GM12878 (cell line): ENCODE measurements around the gene SEC22C. TPM values are rescaled to one million over a fixed set of nuclear protein-coding genes. Genes with fewer than 3 reads are reported as not detected.

ENCODE experiments used
- ATAC-seq: fragments of 200-7000 bp; cut with Tn5 transposase; 3 replicates; pipeline ENCODE4 v1.9.1; 2020; ENCODE audit warnings: mild to moderate bottlenecking, moderate library complexity
- BruUV-seq: library from RNA; stranded (reverse); fragments of 400-500 nt; replicated peaks from 2 replicates; lab custom pipeline; 2021; lab: Mats Ljungman, UMichigan
- CTCF ChIA-PET: fragments of 300-600 bp; sonication (Branson Sonifier 250); formaldehyde crosslinking; extraction: SDS; loops from one replicate; lab custom pipeline; 2021; ENCODE audit warnings: inconsistent platforms; lab: Yijun Ruan, JAX
- POLR2A ChIA-PET: fragments of 350-600 bp; formaldehyde crosslinking; extraction: SDS; loops from one replicate; lab custom pipeline; 2021; ENCODE audit warnings: inconsistent platforms; lab: Charles Lee
- RAD21 ChIA-PET: fragments of 300-600 bp; sonication (Branson Sonifier 250); formaldehyde crosslinking; loops from one replicate; lab custom pipeline; 2023; ENCODE audit warnings: antibody characterized with exemption; ENCODE audit not compliant: unreplicated experiment; lab: Charles Lee
- SMC1A ChIA-PET: fragments of 300-600 bp; sonication (Branson Sonifier 250); formaldehyde crosslinking; loops from one replicate; lab custom pipeline; 2023; ENCODE audit not compliant: unreplicated experiment, uncharacterized antibody; lab: Charles Lee
- DNase-seq: peaks from one replicate; pipeline ENCODE4 v3.0.0-alpha.2; 2011; ENCODE audit warnings: low read depth, low spot score
- FAIRE-seq: peaks from 3 replicates; lab custom pipeline; 2011; peaks lifted over from hg19 to GRCh38; lab: Jason Lieb, UNC
- H2AFZ ChIP-seq: 2 replicates; pipeline ENCODE4 v1.6.0; 2011; ENCODE audit warnings: low read depth, low read length, control low read depth; ENCODE audit not compliant: control insufficient read depth
- H3K27ac ChIP-seq: 2 replicates; pipeline ENCODE4 v1.5.1; 2011; ENCODE audit warnings: control low read depth; ENCODE audit not compliant: control insufficient read depth, insufficient read depth
- H3K27me3 ChIP-seq, 2 experiments: replicated peaks in 1 of 2; 2 replicates each; pipeline versions ENCODE4 v1.6.0 to v1.6.1; 2011; ENCODE audit warnings: low read length in 1 of 2; ENCODE audit not compliant: control insufficient read depth in 2 of 2, insufficient read depth in 2 of 2
- H3K36me3 ChIP-seq, 2 experiments: 2 replicates each; pipeline ENCODE4 v1.5.1; 2011; ENCODE audit warnings: low read length in 1 of 2; ENCODE audit not compliant: control insufficient read depth in 2 of 2, insufficient read depth in 2 of 2
- H3K4me1 ChIP-seq: 2 replicates; pipeline ENCODE4 v1.6.1; 2011; ENCODE audit warnings: mild to moderate bottlenecking, low read length, moderate library complexity, mixed read lengths; ENCODE audit not compliant: control insufficient read depth, insufficient read depth
- H3K4me2 ChIP-seq: 2 replicates; pipeline ENCODE4 v1.6.0; 2011; ENCODE audit warnings: control low read depth; ENCODE audit not compliant: control insufficient read depth, insufficient read depth
- H3K4me3 ChIP-seq: fragments of 200-600 bp; sonication (generic); 2 replicates; pipeline ENCODE4 v1.5.1; 2016
- H3K79me2 ChIP-seq: 2 replicates; pipeline ENCODE4 v1.6.0; 2011; ENCODE audit warnings: low read length; ENCODE audit not compliant: control insufficient read depth, insufficient read depth
- H3K9ac ChIP-seq: 2 replicates; pipeline ENCODE4 v1.8.0; 2011; ENCODE audit warnings: low read length, control low read depth, mixed read lengths; ENCODE audit not compliant: control insufficient read depth, insufficient read depth
- H3K9me3 ChIP-seq: replicated peaks from 3 replicates; pipeline ENCODE4 v1.5.1; 2011; ENCODE audit warnings: mild to moderate bottlenecking, low read length; ENCODE audit not compliant: control insufficient read depth, insufficient read depth
- H4K20me1 ChIP-seq: 2 replicates; pipeline ENCODE4 v1.6.0; 2011; ENCODE audit not compliant: control insufficient read depth, insufficient read depth
- ATF7 ChIP-seq: fragments of 450-650 bp; IDR thresholded peaks from 2 replicates; pipeline ENCODE4 v1.6.1; 2016; ENCODE audit warnings: low read depth, mild to moderate bottlenecking
- BCLAF1 ChIP-seq: fragments of 450-650 bp; IDR thresholded peaks from 2 replicates; pipeline ENCODE4 v1.6.1; 2017; ENCODE audit warnings: antibody characterized with exemption, mild to moderate bottlenecking, moderate library complexity
- CBX5 ChIP-seq: sonication (generic); IDR thresholded peaks from 2 replicates; pipeline ENCODE4 v1.6.1; 2016; ENCODE audit warnings: low read depth, moderate library complexity, mild to moderate bottlenecking, inconsistent platforms
- CREB1 ChIP-seq: IDR thresholded peaks from 2 replicates; pipeline ENCODE4 v1.6.1; 2012; ENCODE audit warnings: low read depth, mild to moderate bottlenecking, inconsistent platforms
- MTA2 ChIP-seq: fragments of 450-650 bp; IDR thresholded peaks from 2 replicates; pipeline ENCODE4 v1.6.1; 2016; ENCODE audit warnings: low read depth, mild to moderate bottlenecking, moderate library complexity
- PAX8 ChIP-seq: fragments of 450-650 bp; IDR thresholded peaks from 2 replicates; pipeline ENCODE4 v1.6.1; 2017; ENCODE audit warnings: mild to moderate bottlenecking, moderate library complexity
- TCF12 ChIP-seq: IDR thresholded peaks from 2 replicates; pipeline ENCODE4 v1.6.1; 2011; ENCODE audit warnings: low read depth, mild to moderate bottlenecking, low read length
- ZBTB4 ChIP-seq: fragments of 450-650 bp; formaldehyde crosslinking; IDR thresholded peaks from 2 replicates; pipeline ENCODE4 v1.4.0; 2022; ENCODE audit warnings: mild to moderate bottlenecking, moderate library complexity
- ZNF207 ChIP-seq: fragments of 450-650 bp; IDR thresholded peaks from 2 replicates; pipeline ENCODE4 v1.6.1; 2014; ENCODE audit warnings: antibody characterized with exemption, mild to moderate bottlenecking, borderline replicate concordance
- ZNF274 ChIP-seq: IDR thresholded peaks from one replicate; pipeline ENCODE4 v1.8.0; 2011; ENCODE audit not compliant: insufficient read length, insufficient read depth
- ZNF384 ChIP-seq: IDR thresholded peaks from 2 replicates; pipeline ENCODE4 v1.6.1; 2012; ENCODE audit warnings: low read depth, mild to moderate bottlenecking, low read length, improper control_type of control experiment, borderline replicate concordance
- WGBS: methylation state at CpG from one replicate; pipeline ENCODE4 v1.1.6; 2016; ENCODE audit warnings: low lambda C conversion rate; ENCODE audit not compliant: insufficient replicate concordance, insufficient coverage; ENCODE audit errors: missing lambda C conversion rate; 5-methylcytosine and 5-hydroxymethylcytosine counted together
- in situ Hi-C: fragments of 300-500 bp; cut with MboI; formaldehyde crosslinking; loops from 9 replicates; pipeline ENCODE4 v1.14.3; 2018; ENCODE audit warnings: mixed read lengths
- intact Hi-C: fragments of 100-400 bp; cut with micrococcal nuclease; formaldehyde crosslinking; loops from one replicate; pipeline ENCODE4 v1.14.2; 2022; ENCODE audit not compliant: unreplicated experiment
- polyA plus RNA-seq, 11 experiments: library from polyadenylated mRNA; depleted of rRNA in 4 of 11; unstranded in 6 of 11; stranded (reverse) in 5 of 11; fragments of >200 nt; fragmentation: Nextera tagmentation in 4 of 11; fragmentation: Illumina TruSeq in 1 of 11; extraction: Ambion mirVana in 4 of 11; extraction: Trizol in 1 of 11; gene quantifications; 1 replicate in 1 of 11; 2 replicates in 10 of 11; pipeline versions ENCODE4 v1.2.1 to v1.2.3, GENCODE V29; 2011 to 2016; ENCODE audit warnings: inconsistent platforms in 2 of 11, missing spikeins in 2 of 11, low read depth in 1 of 11
- total RNA-seq, 4 experiments: library from RNA; depleted of rRNA in 3 of 4; stranded (reverse); fragments of >200 nt in 3 of 4; fragmentation: Illumina TruSeq in 1 of 4; extraction: Trizol in 1 of 4; gene quantifications; 2 replicates each; pipeline versions ENCODE4 v1.2.1 to v1.2.3, GENCODE V29; 2013 to 2021

The SEC22C gene
- total and polyA plus RNA-seq, 10 of the 15 experiments (the other 5 are each of a cell fraction or from before 2014, with no cell fraction given), result 15.6 to 47.0 (median 39.1) TPM

DNA sequence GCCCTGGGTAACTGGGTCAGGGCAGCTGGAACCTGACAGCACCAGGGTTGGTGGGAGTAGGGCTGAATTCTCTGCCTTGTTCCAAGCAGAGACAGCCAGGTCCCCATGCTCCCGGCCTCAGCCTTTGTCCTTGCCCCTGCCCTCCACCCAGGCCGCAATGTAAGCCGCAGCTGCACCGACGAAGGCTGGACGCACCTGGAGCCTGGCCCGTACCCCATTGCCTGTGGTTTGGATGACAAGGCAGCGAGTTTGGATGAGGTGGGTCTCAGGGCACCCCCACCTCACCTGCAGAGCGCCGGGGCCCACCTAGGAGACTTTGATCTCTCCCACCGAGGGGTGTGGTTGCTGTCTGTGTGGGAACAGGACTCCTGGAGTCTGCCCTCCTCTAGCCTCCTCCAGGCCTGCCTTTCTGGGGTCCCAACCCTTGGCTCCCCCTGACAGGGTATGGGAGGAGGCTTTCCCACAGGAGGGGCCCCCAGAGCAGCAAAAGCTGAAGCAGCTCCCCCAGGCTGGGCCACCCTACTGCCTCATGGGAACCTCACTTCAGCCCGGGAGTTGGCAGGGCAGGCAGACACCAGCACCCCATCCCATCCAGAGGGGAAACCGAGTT, 55.9 kb downstream of the SEC22C start:
- Histone ChIP-seq H3K27ac (no peak overlapping the region), H3K27me3 (no peaks in the 10 kb centered on the region; a peak in 2 of 4 replicates), H3K9ac (no peak overlapping the region), H3K9me3 (no peaks in the 10 kb centered on the region), H3K4me3 (no peak overlapping the region), H3K4me1 (no peaks in the 10 kb centered on the region), H3K79me2 (no peaks in the 10 kb centered on the region), H2AFZ (no peak overlapping the region), H3K36me3 (no peaks in the 10 kb centered on the region), H4K20me1 (no peaks in the 10 kb centered on the region), H3K4me2 (no peak overlapping the region)
- ChIA-PET CTCF (interaction anchor here (1.4 kb wide), 1 partner anchor 279 kb away, joined by 4 read pairs; no protein-coding TSS in a partner anchor), RAD21 (no interaction called here), POLR2A (no interaction called here), SMC1A (no interaction called here)
- intact Hi-C loops (no loop called here), in situ Hi-C loops (no loop called here)
- no peak for ATAC-seq
- 72% methylated on average over 13 of the region's 13 CpGs for WGBS
- no TSS peak for BruUV-seq
- no peak for DNase-seq
- no peak for FAIRE-seq
- TF ChIP-seq ZBTB4 (CRISPR knock-in tag) (no peak), PAX8 (no peak), CBX5 (no peak), TCF12 (no peak), MTA2 (no peak), ZNF384 (no peak), CREB1 (no peak), ATF7 (no peak), BCLAF1 (no peak), ZNF274 (no peak), ZNF207 (no peak)
